Measurements from ENCODE around the gene USP17L28. TPM values are rescaled to one million over a fixed set of nuclear protein-coding genes. Genes with fewer than 3 reads are reported as not detected.
"Not testable (repeated sequence)": the region's sequence is repeated elsewhere in the genome, so short reads cannot be mapped to it uniquely, and the experiment has no call there.

Gene USP17L28, protein sequence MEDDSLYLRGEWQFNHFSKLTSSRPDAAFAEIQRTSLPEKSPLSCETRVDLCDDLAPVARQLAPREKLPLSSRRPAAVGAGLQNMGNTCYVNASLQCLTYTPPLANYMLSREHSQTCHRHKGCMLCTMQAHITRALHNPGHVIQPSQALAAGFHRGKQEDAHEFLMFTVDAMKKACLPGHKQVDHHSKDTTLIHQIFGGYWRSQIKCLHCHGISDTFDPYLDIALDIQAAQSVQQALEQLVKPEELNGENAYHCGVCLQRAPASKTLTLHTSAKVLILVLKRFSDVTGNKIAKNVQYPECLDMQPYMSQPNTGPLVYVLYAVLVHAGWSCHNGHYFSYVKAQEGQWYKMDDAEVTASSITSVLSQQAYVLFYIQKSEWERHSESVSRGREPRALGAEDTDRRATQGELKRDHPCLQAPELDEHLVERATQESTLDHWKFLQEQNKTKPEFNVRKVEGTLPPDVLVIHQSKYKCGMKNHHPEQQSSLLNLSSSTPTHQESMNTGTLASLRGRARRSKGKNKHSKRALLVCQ
- not detected for polyA plus RNA-seq

DNA sequence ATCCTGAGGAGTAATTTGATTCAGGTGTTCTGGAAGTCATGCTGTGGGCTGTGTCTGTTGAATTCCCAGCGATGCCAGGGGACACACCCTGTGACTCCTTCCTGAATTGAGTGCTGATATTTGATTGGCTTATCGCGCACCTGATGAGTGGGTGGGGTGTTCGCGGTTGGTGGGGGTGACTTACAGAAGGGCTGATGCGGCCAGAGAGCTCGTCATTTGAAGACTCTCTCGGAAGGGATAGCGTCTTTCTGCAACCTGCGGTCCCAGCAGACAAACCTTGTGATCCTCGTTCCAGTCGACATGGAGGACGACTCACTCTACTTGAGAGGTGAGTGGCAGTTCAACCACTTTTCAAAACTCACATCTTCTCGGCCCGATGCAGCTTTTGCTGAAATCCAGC is at the start of gene USP17L28:
USP17L28 (plus strand) TSS at position 301 of the 400 bp plus-strand sequence; CDS start at position 301, 0 bp downstream.
- H3K27me3 Mint-ChIP-seq, H3K4me1 Mint-ChIP-seq, H3K4me3 Mint-ChIP-seq, H3K27ac Mint-ChIP-seq, H3K9me3 Mint-ChIP-seq, H3K36me3 Mint-ChIP-seq: not testable (repeated sequence)

- H3K4me3 Mint-ChIP-seq, H3K27me3 Mint-ChIP-seq, H3K27ac Mint-ChIP-seq, H3K4me1 Mint-ChIP-seq, H3K9me3 Mint-ChIP-seq, H3K36me3 Mint-ChIP-seq: not testable (repeated sequence)
These were observed 24.5 kb upstream of the USP17L28 start for GRCh38 chr4:9324191-9324590.

- not testable (repeated sequence) for H3K4me1 Mint-ChIP-seq, H3K27me3 Mint-ChIP-seq, H3K4me3 Mint-ChIP-seq, H3K27ac Mint-ChIP-seq, H3K36me3 Mint-ChIP-seq, H3K9me3 Mint-ChIP-seq
These were observed 23.8 kb upstream of the USP17L28 start, which contains the start of gene USP17L24 for GRCh38 chr4:9324865-9325264. TSS of gene USP17L24 (plus strand) at chr4:9325165. CDS start at chr4:9325165, 0 bp downstream.

GRCh38 chr4:9329611-9330010 is 19.1 kb upstream of the USP17L28 start, which contains the start of gene USP17L25:
TSS of gene USP17L25 (plus strand) at chr4:9329911. CDS start at chr4:9329911, 0 bp downstream.
- H3K4me3 Mint-ChIP-seq, H3K36me3 Mint-ChIP-seq, H3K27ac Mint-ChIP-seq, H3K27me3 Mint-ChIP-seq, H3K4me1 Mint-ChIP-seq, H3K9me3 Mint-ChIP-seq: not testable (repeated sequence)

DNA sequence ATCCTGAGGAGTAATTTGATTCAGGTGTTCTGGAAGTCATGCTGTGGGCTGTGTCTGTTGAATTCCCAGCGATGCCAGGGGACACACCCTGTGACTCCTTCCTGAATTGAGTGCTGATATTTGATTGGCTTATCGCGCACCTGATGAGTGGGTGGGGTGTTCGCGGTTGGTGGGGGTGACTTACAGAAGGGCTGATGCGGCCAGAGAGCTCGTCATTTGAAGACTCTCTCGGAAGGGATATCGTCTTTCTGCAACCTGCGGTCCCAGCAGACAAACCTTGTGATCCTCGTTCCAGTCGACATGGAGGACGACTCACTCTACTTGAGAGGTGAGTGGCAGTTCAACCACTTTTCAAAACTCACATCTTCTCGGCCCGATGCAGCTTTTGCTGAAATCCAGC is 14.3 kb upstream of the USP17L28 start, which contains the start of gene USP17L26:
USP17L26 (plus strand) TSS at position 301 of the 400 bp plus-strand sequence; CDS start at position 301, 0 bp downstream.
- H3K36me3 Mint-ChIP-seq, H3K27me3 Mint-ChIP-seq, H3K27ac Mint-ChIP-seq, H3K4me3 Mint-ChIP-seq, H3K4me1 Mint-ChIP-seq, H3K9me3 Mint-ChIP-seq: not testable (repeated sequence)

GRCh38 chr4:9339103-9339502 is 9.6 kb upstream of the USP17L28 start, which contains the start of gene USP17L5:
TSS of gene USP17L5 (plus strand) at chr4:9339403. CDS start at chr4:9339403, 0 bp downstream.
- not testable (repeated sequence) for H3K9me3 Mint-ChIP-seq, H3K27me3 Mint-ChIP-seq, H3K4me1 Mint-ChIP-seq, H3K36me3 Mint-ChIP-seq, H3K4me3 Mint-ChIP-seq, H3K27ac Mint-ChIP-seq

DNA sequence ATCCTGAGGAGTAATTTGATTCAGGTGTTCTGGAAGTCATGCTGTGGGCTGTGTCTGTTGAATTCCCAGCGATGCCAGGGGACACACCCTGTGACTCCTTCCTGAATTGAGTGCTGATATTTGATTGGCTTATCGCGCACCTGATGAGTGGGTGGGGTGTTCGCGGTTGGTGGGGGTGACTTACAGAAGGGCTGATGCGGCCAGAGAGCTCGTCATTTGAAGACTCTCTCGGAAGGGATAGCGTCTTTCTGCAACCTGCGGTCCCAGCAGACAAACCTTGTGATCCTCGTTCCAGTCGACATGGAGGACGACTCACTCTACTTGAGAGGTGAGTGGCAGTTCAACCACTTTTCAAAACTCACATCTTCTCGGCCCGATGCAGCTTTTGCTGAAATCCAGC is 4.8 kb upstream of the USP17L28 start, which contains the start of gene USP17L27:
USP17L27 (plus strand) TSS at position 301 of the 400 bp plus-strand sequence; CDS start at position 301, 0 bp downstream.
- H3K27me3 Mint-ChIP-seq, H3K9me3 Mint-ChIP-seq, H3K4me1 Mint-ChIP-seq, H3K4me3 Mint-ChIP-seq, H3K36me3 Mint-ChIP-seq, H3K27ac Mint-ChIP-seq: not testable (repeated sequence)

DNA sequence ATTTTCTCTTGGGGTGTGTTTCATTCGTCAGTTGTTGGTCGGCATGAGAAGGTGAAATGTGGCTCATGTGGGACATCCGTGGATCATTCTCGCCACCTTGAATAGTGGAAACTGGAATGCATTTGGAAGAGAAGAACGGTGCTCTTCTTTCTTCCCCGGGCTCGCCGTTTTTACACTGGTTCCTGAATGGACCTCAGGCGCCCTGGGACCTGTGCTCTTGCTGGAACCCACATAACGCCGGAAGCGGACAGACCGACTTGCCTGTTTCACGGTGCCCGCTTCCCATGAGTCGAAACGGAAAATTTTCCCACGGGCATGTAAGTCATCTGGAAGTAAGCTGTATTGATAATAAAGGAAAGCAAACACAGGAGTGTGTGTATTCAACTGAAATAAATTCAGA is 2.2 kb downstream of the USP17L28 start:
- not testable (repeated sequence) for H3K36me3 Mint-ChIP-seq, H3K4me3 Mint-ChIP-seq, H3K27ac Mint-ChIP-seq, H3K9me3 Mint-ChIP-seq, H3K27me3 Mint-ChIP-seq, H3K4me1 Mint-ChIP-seq

DNA sequence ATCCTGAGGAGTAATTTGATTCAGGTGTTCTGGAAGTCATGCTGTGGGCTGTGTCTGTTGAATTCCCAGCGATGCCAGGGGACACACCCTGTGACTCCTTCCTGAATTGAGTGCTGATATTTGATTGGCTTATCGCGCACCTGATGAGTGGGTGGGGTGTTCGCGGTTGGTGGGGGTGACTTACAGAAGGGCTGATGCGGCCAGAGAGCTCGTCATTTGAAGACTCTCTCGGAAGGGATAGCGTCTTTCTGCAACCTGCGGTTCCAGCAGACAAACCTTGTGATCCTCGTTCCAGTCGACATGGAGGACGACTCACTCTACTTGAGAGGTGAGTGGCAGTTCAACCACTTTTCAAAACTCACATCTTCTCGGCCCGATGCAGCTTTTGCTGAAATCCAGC is 4.6 kb downstream of the USP17L28 start, which contains the start of gene USP17L29:
USP17L29 (plus strand) TSS at position 301 of the 400 bp plus-strand sequence; CDS start at position 301, 0 bp downstream.
- not testable (repeated sequence) for H3K4me1 Mint-ChIP-seq, H3K4me3 Mint-ChIP-seq

GRCh38 chr4:9362829-9363228 is 14.1 kb downstream of the USP17L28 start, which contains the start of gene USP17L30:
TSS of gene USP17L30 (plus strand) at chr4:9363129. CDS start at chr4:9363129, 0 bp downstream.
- H3K27ac Mint-ChIP-seq, H3K27me3 Mint-ChIP-seq, H3K9me3 Mint-ChIP-seq, H3K36me3 Mint-ChIP-seq, H3K4me3 Mint-ChIP-seq, H3K4me1 Mint-ChIP-seq: not testable (repeated sequence)

More for the DNA sequence above, 4.6 kb downstream of the USP17L28 start, which contains the start of gene USP17L29:
- not testable (repeated sequence) for H3K27ac Mint-ChIP-seq, H3K9me3 Mint-ChIP-seq, H3K36me3 Mint-ChIP-seq, H3K27me3 Mint-ChIP-seq

GRCh38 chr4:9379881-9380280 is 31.2 kb downstream of the USP17L28 start:
- H3K9me3 Mint-ChIP-seq, H3K4me1 Mint-ChIP-seq, H3K4me3 Mint-ChIP-seq, H3K36me3 Mint-ChIP-seq, H3K27me3 Mint-ChIP-seq, H3K27ac Mint-ChIP-seq: not testable (repeated sequence)

- not testable (repeated sequence) for H3K27ac Mint-ChIP-seq, H3K9me3 Mint-ChIP-seq, H3K36me3 Mint-ChIP-seq, H3K4me3 Mint-ChIP-seq, H3K27me3 Mint-ChIP-seq, H3K4me1 Mint-ChIP-seq
These were observed 32.4 kb downstream of the USP17L28 start for GRCh38 chr4:9381012-9381534.

GRCh38 chr4:9384126-9384525 is 35.4 kb downstream of the USP17L28 start:
- no peak overlapping the region for H3K4me3 Mint-ChIP-seq
- H3K9me3 Mint-ChIP-seq: no peaks in the 10 kb centered on the region
- no peak overlapping the region for H3K27ac Mint-ChIP-seq
- peaks cover 2% of the 10 kb centered on the region for H3K27me3 Mint-ChIP-seq
- no peaks in the 10 kb centered on the region for H3K36me3 Mint-ChIP-seq
- H3K4me1 Mint-ChIP-seq: no peaks in the 10 kb centered on the region

- not testable (repeated sequence) for H3K27me3 Mint-ChIP-seq, H3K4me3 Mint-ChIP-seq, H3K27ac Mint-ChIP-seq, H3K36me3 Mint-ChIP-seq, H3K4me1 Mint-ChIP-seq, H3K9me3 Mint-ChIP-seq
These were observed 40.3 kb downstream of the USP17L28 start for GRCh38 chr4:9389001-9389400.
